CD14-positive monocyte (primary cell): ENCODE measurements around the gene MED13L. TPM values are rescaled to one million over a fixed set of nuclear protein-coding genes. Genes with fewer than 3 reads are reported as not detected.

Experiments
- DNase-seq, 3 donors: peaks; one replicate each; pipeline ENCODE4 v3.0.0-alpha.2; 2011 to 2022
- H2AFZ ChIP-seq: 2 replicates; pipeline ENCODE4 v1.6.0; 2012; ENCODE audit warnings: mild to moderate bottlenecking, low read depth, low read length, inconsistent platforms; ENCODE audit not compliant: insufficient read depth, poor library complexity, severe bottlenecking
- H3K27ac ChIP-seq, 2 donors: 1 replicate in 1 of 2; 2 replicates in 1 of 2; pipeline ENCODE4 v1.5.1; 2012 to 2013; ENCODE audit warnings: low read length in 2 of 2, control low read depth in 1 of 2, inconsistent platforms in 1 of 2, low read depth in 1 of 2, mild to moderate bottlenecking in 1 of 2
- H3K27me3 ChIP-seq, 2 donors: one replicate each; pipeline versions ENCODE4 v1.6.0 to v1.6.1; 2011 to 2013; ENCODE audit warnings: low read length in 2 of 2; ENCODE audit not compliant: control insufficient read depth in 2 of 2, insufficient read depth in 2 of 2
- H3K36me3 ChIP-seq, 2 donors: replicated peaks in 1 of 2; 1 replicate in 1 of 2; 2 replicates in 1 of 2; pipeline versions ENCODE4 v1.5.1 to v1.6.1; 2012 to 2013; ENCODE audit warnings: low read length in 2 of 2, control low read depth in 1 of 2, inconsistent platforms in 1 of 2, mild to moderate bottlenecking in 1 of 2; ENCODE audit not compliant: insufficient read depth in 2 of 2, control insufficient read depth in 1 of 2
- H3K4me1 ChIP-seq, 2 donors: 1 replicate in 1 of 2; 2 replicates in 1 of 2; pipeline versions ENCODE4 v1.5.1 to v1.6.1; 2012 to 2013; ENCODE audit warnings: low read length in 2 of 2, control low read depth in 1 of 2, inconsistent platforms in 1 of 2, mild to moderate bottlenecking in 1 of 2, moderate library complexity in 1 of 2; ENCODE audit not compliant: insufficient read depth in 2 of 2, control insufficient read depth in 1 of 2
- H3K4me2 ChIP-seq: replicated peaks from 2 replicates; pipeline ENCODE3; 2012; ENCODE audit warnings: low read length, moderate library complexity, mild to moderate bottlenecking; ENCODE audit not compliant: poor library complexity, severe bottlenecking; ENCODE audit errors: extremely low read depth
- H3K4me3 ChIP-seq, 3 experiments: fragments of 200-600 bp in 1 of 3; sonication (generic) in 1 of 3; replicated peaks in 1 of 3; 1 replicate in 2 of 3; 2 replicates in 1 of 3; pipeline ENCODE4 v1.5.1; 2011 to 2013; ENCODE audit warnings: low read length in 3 of 3, mild to moderate bottlenecking in 3 of 3, control low read depth in 2 of 3, low read depth in 2 of 3, inconsistent platforms in 1 of 3, moderate library complexity in 1 of 3
- H3K79me2 ChIP-seq: 2 replicates; pipeline ENCODE4 v1.6.0; 2012; ENCODE audit warnings: mild to moderate bottlenecking, control low read depth, inconsistent platforms, low read length, moderate library complexity; ENCODE audit not compliant: insufficient read depth
- H3K9ac ChIP-seq: 2 replicates; pipeline ENCODE4 v1.6.0; 2017; ENCODE audit warnings: low read length, mild to moderate bottlenecking; ENCODE audit not compliant: insufficient read depth, poor library complexity, severe bottlenecking
- H3K9me3 ChIP-seq, 2 donors: replicated peaks in 1 of 2; 1 replicate in 1 of 2; 2 replicates in 1 of 2; pipeline versions ENCODE4 v1.5.1 to v1.6.1; 2012 to 2013; ENCODE audit warnings: low read length in 2 of 2, control low read depth in 1 of 2; ENCODE audit not compliant: control insufficient read depth in 1 of 2, insufficient read depth in 1 of 2
- H4K20me1 ChIP-seq: 2 replicates; pipeline ENCODE4 v1.6.0; 2012; ENCODE audit warnings: mild to moderate bottlenecking, low read length, control low read depth, moderate library complexity; ENCODE audit not compliant: insufficient read depth
- H3K27ac Mint-ChIP-seq, 7 donors: one replicate each; pipeline ENCODE4 v1.8.0; 2020; ENCODE audit warnings: mild to moderate bottlenecking in 7 of 7, mixed read lengths in 7 of 7, moderate library complexity in 6 of 7, inconsistent platforms in 2 of 7
- H3K27me3 Mint-ChIP-seq, 3 donors: one replicate each; pipeline ENCODE4 v1.8.0; 2021 to 2022; ENCODE audit warnings: low read depth in 3 of 3, mild to moderate bottlenecking in 3 of 3, mixed read lengths in 3 of 3, moderate library complexity in 3 of 3, inconsistent platforms in 1 of 3
- H3K36me3 Mint-ChIP-seq, 2 donors: one replicate each; pipeline ENCODE4 v1.8.0; 2020; ENCODE audit warnings: mixed read lengths in 2 of 2, inconsistent platforms in 1 of 2, mild to moderate bottlenecking in 1 of 2
- H3K4me1 Mint-ChIP-seq: one replicate; pipeline ENCODE4 v1.8.0; 2020; ENCODE audit warnings: mild to moderate bottlenecking, mixed read lengths
- H3K4me3 Mint-ChIP-seq, 2 donors: one replicate each; pipeline ENCODE4 v1.8.0; 2020; ENCODE audit warnings: mild to moderate bottlenecking in 2 of 2, mixed read lengths in 2 of 2, moderate library complexity in 1 of 2
- H3K9me3 Mint-ChIP-seq, 7 donors: one replicate each; pipeline ENCODE4 v1.8.0; 2020 to 2022; ENCODE audit warnings: mixed read lengths in 7 of 7, mild to moderate bottlenecking in 6 of 7, moderate library complexity in 6 of 7, inconsistent platforms in 2 of 7
- CTCF ChIP-seq: fragments of 200-600 bp; IDR thresholded peaks from one replicate; pipeline ENCODE4 v1.8.0; 2022; ENCODE audit warnings: antibody characterized with exemption, mild to moderate bottlenecking
- WGBS: methylation state at CpG from one replicate; pipeline ENCODE4 v1.1.5; 2013; ENCODE audit warnings: missing lambda C conversion rate; ENCODE audit not compliant: insufficient coverage; 5-methylcytosine and 5-hydroxymethylcytosine counted together
- intact Hi-C, 2 donors: fragments of 100-400 bp; cut with micrococcal nuclease; formaldehyde crosslinking; loops; one replicate each; pipeline versions ENCODE4 v1.15.0 to v1.15.1; 2023
- polyA plus RNA-seq, 3 donors: library from polyadenylated mRNA; depleted of rRNA in 1 of 3; unstranded in 2 of 3; stranded (reverse) in 1 of 3; fragments of 300-500 nt in 2 of 3; fragments of >200 nt in 1 of 3; fragmentation: Illumina TruSeq in 2 of 3; gene quantifications; 1 replicate in 2 of 3; 2 replicates in 1 of 3; pipeline ENCODE4 v1.2.3, GENCODE V29; 2012 to 2021

Gene MED13L
- polyA plus RNA-seq, 3 donors, result 4.4 to 42.0 (median 7.5) TPM

DNA sequence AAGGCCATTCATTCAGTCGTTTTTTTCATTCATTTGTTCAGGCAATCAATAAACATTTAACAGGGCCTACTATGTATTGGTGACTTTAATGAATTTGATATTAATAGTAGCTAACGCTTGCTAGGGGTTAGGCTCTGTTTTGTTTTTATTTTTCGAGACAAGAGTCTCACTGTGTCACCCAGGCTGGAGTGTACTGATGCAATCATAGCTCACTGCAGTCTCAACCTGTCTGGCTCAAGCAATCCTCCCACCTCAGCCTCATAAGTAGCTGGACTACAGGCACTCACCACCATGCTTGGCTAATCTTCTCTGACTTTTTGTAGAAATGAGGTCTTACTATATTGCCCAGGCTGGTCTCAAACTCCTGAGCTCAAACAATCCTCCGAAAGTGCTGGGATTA is 25.6 kb upstream of the MED13L start:
- Mint-ChIP-seq H3K4me1 (peaks cover 55% of the 10 kb centered on the region), H3K27me3 (peaks cover 0 to 2% (median 2%) of the 10 kb centered on the region in 3 donors), H3K36me3 (no peaks in the 10 kb centered on the region), H3K4me3 (no peak overlapping the region), H3K9me3 (no peaks in the 10 kb centered on the region), H3K27ac (peak overlapping the region; percentile 71 to 93 (median 85))
- no peak for TF ChIP-seq CTCF
- no peak overlapping the region for H3K4me3 ChIP-seq
- peaks cover 45 to 51% of the 10 kb centered on the region in 2 donors for H3K4me1 ChIP-seq
- peak overlapping the region; percentile 41 to 77 for H3K27ac ChIP-seq
- no peak overlapping the region for H2AFZ ChIP-seq
- H4K20me1 ChIP-seq, result no peaks in the 10 kb centered on the region
- no peaks in the 10 kb centered on the region for H3K79me2 ChIP-seq
- H3K9ac ChIP-seq, result no peak overlapping the region
- H3K27me3 ChIP-seq, result no peaks in the 10 kb centered on the region
- DNase-seq, result peak; percentile 36 to 46 (median 43)
- intact Hi-C loops, result no loop called here
- WGBS, result no CpG with 5 or more reads among the region's 4 CpGs
- no peak overlapping the region for H3K4me2 ChIP-seq
- no peaks in the 10 kb centered on the region for H3K36me3 ChIP-seq
- H3K9me3 ChIP-seq, result no peaks in the 10 kb centered on the region

- Histone ChIP-seq H4K20me1 (no peaks in the 10 kb centered on the region), H3K4me2 (peak overlapping the region; percentile 37), H3K4me3 (peak overlapping the region in 1 of 3 experiments; percentile 31), H2AFZ (no peak overlapping the region), H3K79me2 (no peaks in the 10 kb centered on the region), H3K4me1 (peaks cover 45 to 51% of the 10 kb centered on the region in 2 donors), H3K27me3 (no peaks in the 10 kb centered on the region), H3K9me3 (no peaks in the 10 kb centered on the region), H3K9ac (peak overlapping the region; percentile 11), H3K27ac (peak overlapping the region; percentile 58 to 77), H3K36me3 (no peaks in the 10 kb centered on the region)
- H3K4me1 Mint-ChIP-seq, result peaks cover 59% of the 10 kb centered on the region
- WGBS, result 68% methylated on average over 12 of the region's 23 CpGs
- H3K36me3 Mint-ChIP-seq, result no peaks in the 10 kb centered on the region
- H3K27ac Mint-ChIP-seq, result peak overlapping the region; percentile 71 to 89 (median 85)
- intact Hi-C loops, result no loop called here
- H3K4me3 Mint-ChIP-seq, result peak overlapping the region; percentile 27 to 60
- H3K9me3 Mint-ChIP-seq, result no peaks in the 10 kb centered on the region
- no peak for TF ChIP-seq CTCF
- H3K27me3 Mint-ChIP-seq, result peaks cover 0 to 2% (median 2%) of the 10 kb centered on the region in 3 donors
- peak; percentile 63 to 81 (median 81) for DNase-seq
Measured at GRCh38 chr12:116302166-116303058, 24.9 kb upstream of the MED13L start.
